Heart right ventricle (tissue), 16 donors: ENCODE data around the gene SHISA7. TPM values are rescaled to one million over a fixed set of nuclear protein-coding genes. Genes with fewer than 3 reads are reported as not detected.
A peak's percentile ranks its signal among the peaks of the same experiment; 100 is the strongest.
"Not testable (repeated sequence)": the region's sequence is repeated elsewhere in the genome, so short reads cannot be mapped to it uniquely, and the experiment has no call there.

Experiments
- ATAC-seq, 8 donors: fragments of 200-7000 bp; cut with Tn5 transposase; one replicate each; pipeline ENCODE4 v1.9.1; 2020; ENCODE audit warnings: mild to moderate bottlenecking in 8 of 8, moderate library complexity in 8 of 8, moderate number of reproducible peaks in 1 of 8
- DNase-seq, 2 donors: peaks; one replicate each; pipeline ENCODE4 v3.0.0-alpha.2; 2020
- H3K27ac ChIP-seq, 10 donors: fragments of 200-600 bp; sonication (generic) in 2 of 10; one replicate each; pipeline versions ENCODE4 v1.5.0 to v1.8.0; 2020 to 2022; ENCODE audit warnings: mild to moderate bottlenecking in 3 of 10
- H3K27me3 ChIP-seq, 7 donors: fragments of 200-600 bp; one replicate each; pipeline ENCODE4 v1.8.0; 2021 to 2022; ENCODE audit warnings: mild to moderate bottlenecking in 2 of 7
- H3K36me3 ChIP-seq, 9 donors: fragments of 200-600 bp; sonication (generic) in 1 of 9; one replicate each; pipeline versions ENCODE4 v1.5.0 to v1.8.0; 2020 to 2022; ENCODE audit warnings: mild to moderate bottlenecking in 2 of 9
- H3K4me1 ChIP-seq, 9 donors: fragments of 200-600 bp; sonication (generic) in 1 of 9; one replicate each; pipeline versions ENCODE4 v1.5.0 to v1.8.0; 2020 to 2022; ENCODE audit warnings: mild to moderate bottlenecking in 4 of 9
- H3K4me3 ChIP-seq, 10 donors: fragments of 200-600 bp; sonication (generic) in 2 of 10; one replicate each; pipeline versions ENCODE4 v1.5.0 to v1.8.0; 2020 to 2022; ENCODE audit warnings: mild to moderate bottlenecking in 7 of 10, moderate library complexity in 2 of 10
- H3K9me3 ChIP-seq, 11 donors: fragments of 200-600 bp in 10 of 11; sonication (generic) in 2 of 11; one replicate each; pipeline versions ENCODE4 v1.5.0 to v1.8.0; 2013 to 2022; ENCODE audit warnings: mild to moderate bottlenecking in 2 of 11, control low read depth in 1 of 11, moderate library complexity in 1 of 11
- CTCF ChIP-seq, 9 donors: fragments of 200-600 bp; sonication (generic) in 2 of 9; IDR thresholded peaks; one replicate each; pipeline versions ENCODE4 v1.5.0 to v1.8.0; 2021 to 2022; ENCODE audit warnings: antibody characterized with exemption in 9 of 9, mild to moderate bottlenecking in 5 of 9, moderate library complexity in 1 of 9
- WGBS, 2 donors: extraction: QIAGEN DNeasy Blood & Tissue Kit; methylation state at CpG; one replicate each; pipeline ENCODE4 v1.1.7; 2013; ENCODE audit warnings: inconsistent platforms in 1 of 2; 5-methylcytosine and 5-hydroxymethylcytosine counted together
- intact Hi-C, 10 donors: fragments of 100-400 bp; cut with DNase I; formaldehyde crosslinking; loops; one replicate each; pipeline versions ENCODE4 v1.11.1 to v1.14.2; 2022
- polyA plus RNA-seq, 2 donors: library from polyadenylated mRNA; stranded (reverse); fragments of 200-250 nt; gene quantifications; one replicate each; pipeline ENCODE4 v1.2.3, GENCODE V29; 2013
- total RNA-seq, 10 donors: library from RNA; stranded (reverse); fragmentation: NEBNext Ultra II Directional in 3 of 10; extraction: Animal tissue kit (Norgen Biotek cat#: 25700) in 3 of 10; gene quantifications; one replicate each; pipeline versions ENCODE4 v1.2.1 to v1.2.4, GENCODE V29; 2021 to 2023
- donor health status: Arrhythmogenic right ventricular cardiomyopathy.
- donor health status: ischemic (EF 13 %, LVEDD 7.1; RV severe dilation, severe dysfunction).
- donor health status: healthy with polysubstance abuse.
- donor health status: DM: no; HTN: yes; CAD: no.
- donor health status: DM: no; HTN: no; CAD: no.
- donor health status: ischemic (EF 25% LVEDD 6.9; RV normal size, moderate dysfunction).
- donor health status: ischemic (EF 25% LVEDD 5.7; RV mildly dilated, moderate dysfunction).
- donor health status: healthy.
- donor health status: DM: yes; HTN: yes; CAD: no.
- donor health status: Ischemic cardiomyopathy.
- donor health status: ischemic (EF 35%, LVEDD 5.7; RV mildly dilated, moderate dysfunction).
- donor health status: nonischemic (EF 11% LVEDD 7.7; RV severe dilation, severe dysfunction).
- donor health status: DM: yes; HTN: yes; CAD: no.
- donor health status: PGD.
- donor health status: ischemic (EF 29% LVEDD 5.4; RV normal size, mild dysfunction).
- donor health status: nonischemic (EF 23%, LVEDD 6.1; RV moderate dilation, normal function).

SHISA7 gene
- total and polyA plus RNA-seq, 12 donors = under 0.01 TPM; not detected in 11

- Histone ChIP-seq H3K27me3 (no peaks in the 10 kb centered on the region), H3K9me3 (peaks cover 0 to 5% (median 0%) of the 10 kb centered on the region in 11 donors), H3K4me1 (peaks cover 4 to 27% (median 17%) of the 10 kb centered on the region in 9 donors), H3K36me3 (peaks cover 0 to 28% (median 9%) of the 10 kb centered on the region in 9 donors), H3K27ac (peak overlapping the region; percentile 48 to 99 (median 96)), H3K4me3 (peak overlapping the region; percentile 30 to 99 (median 92))
- DNase-seq = no peak
- whole genome bisulfite sequencing, 2 donors = 64 to 70% methylated on average over 9 of the region's 9 CpGs
- ATAC-seq = no peak
- intact Hi-C loops = loop anchor here in 1 of 10 donors (1.0 to 5.0 kb wide), 2 partner anchors 23 to 151 kb away; partner anchors contain the start of genes PPP6R1 and RPL28
- TF ChIP-seq CTCF (IDR thresholded peaks at IDR 0.05) = no peak
Observed at GRCh38 chr19:55408533-55408872, 34.6 kb downstream of the SHISA7 start.

GRCh38 chr19:55407800-55408532, 35.1 kb downstream of the SHISA7 start:
- Histone ChIP-seq H3K27me3 (no peaks in the 10 kb centered on the region), H3K36me3 (peaks cover 0 to 34% (median 14%) of the 10 kb centered on the region in 9 donors), H3K4me1 (peaks cover 4 to 27% (median 17%) of the 10 kb centered on the region in 9 donors), H3K4me3 (peak overlapping the region; percentile 77 to 99 (median 92)), H3K9me3 (peaks cover 0 to 5% (median 0%) of the 10 kb centered on the region in 11 donors), H3K27ac (peak overlapping the region; percentile 88 to 99 (median 96))
- ATAC-seq = peak; percentile 96 to 99 (median 98)
- intact Hi-C loops = loop anchor here in 1 of 10 donors (1.0 to 5.0 kb wide), 2 partner anchors 23 to 151 kb away; partner anchors contain the start of genes PPP6R1 and RPL28
- peak; percentile 98 to 99 for DNase-seq
- WGBS, 2 donors = 0 to 1% methylated on average over 72 of the region's 72 CpGs
- no peak for TF ChIP-seq CTCF (IDR thresholded peaks at IDR 0.05)

- Histone ChIP-seq H3K4me1 (peaks cover 4 to 27% (median 17%) of the 10 kb centered on the region in 9 donors), H3K4me3 (peak within 1 kb of the TSS; percentile 77 to 99 (median 92)), H3K27ac (peak within 1 kb of the TSS; percentile 88 to 99 (median 96)), H3K36me3 (peaks cover 0 to 39% (median 19%) of the 10 kb centered on the region in 9 donors)
- intact Hi-C loops = loop anchor here in 1 of 10 donors (5.0 kb wide), 1 partner anchor 150 kb away; the partner anchor contains the start of gene PPP6R1
- not testable (repeated sequence) for ATAC-seq, DNase-seq, H3K9me3 ChIP-seq, H3K27me3 ChIP-seq
- WGBS, 2 donors = 1 to 2% methylated on average over 30 to 36 of the region's 36 CpGs
Observed at GRCh38 chr19:55407550-55407799, 35.6 kb downstream of the SHISA7 start, which contains the start of gene UBE2S. Gene UBE2S, minus strand, starts transcription at chr19:55407788. Its CDS starts 199 bp downstream, at chr19:55407589.

DNA sequence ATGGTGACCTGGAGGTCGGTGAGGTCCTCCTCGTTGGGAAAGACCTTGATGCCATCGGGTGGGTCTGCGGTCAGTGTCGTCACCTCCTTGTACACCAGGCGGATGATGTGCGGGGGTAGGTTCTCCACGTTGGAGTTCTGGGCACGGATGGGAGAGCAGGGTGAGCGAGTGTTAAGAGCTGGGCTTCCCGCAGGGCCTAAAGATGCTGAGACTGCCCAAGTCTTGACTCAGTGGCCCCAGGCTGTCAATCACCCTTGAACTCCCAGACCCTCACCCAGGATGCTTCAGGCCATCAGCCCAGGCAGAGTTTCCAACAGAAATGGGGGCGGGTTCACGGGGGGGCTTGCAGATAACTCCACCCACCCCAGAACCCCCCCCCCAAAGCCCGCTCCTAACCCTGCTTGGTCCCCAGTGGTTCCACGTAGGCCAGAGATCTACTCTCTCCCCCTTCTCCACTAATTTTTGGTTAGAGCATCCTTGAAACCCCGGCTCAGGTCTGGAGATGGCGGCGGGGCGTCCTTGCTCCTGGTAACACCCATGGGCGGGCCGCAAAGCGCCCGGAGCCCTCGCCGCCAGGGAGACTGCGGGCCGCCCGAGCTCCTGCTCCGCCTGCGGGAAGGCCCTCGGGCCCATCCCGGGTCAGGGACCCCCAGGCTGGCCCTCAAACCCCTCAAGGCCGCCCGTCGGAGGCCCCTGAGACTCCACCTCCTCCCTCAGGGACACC, 36.1 kb downstream of the SHISA7 start:
- Histone ChIP-seq H3K4me1 (peaks cover 4 to 27% (median 17%) of the 10 kb centered on the region in 9 donors), H3K4me3 (peak overlapping the region; percentile 77 to 99 (median 92)), H3K27ac (peak overlapping the region; percentile 88 to 99 (median 96)), H3K9me3 (peaks cover 0 to 5% (median 0%) of the 10 kb centered on the region in 11 donors), H3K36me3 (peaks cover 0 to 44% (median 21%) of the 10 kb centered on the region in 9 donors), H3K27me3 (no peaks in the 10 kb centered on the region)
- TF ChIP-seq CTCF (IDR thresholded peaks at IDR 0.05) = no peak
- intact Hi-C loops = loop anchor here in 1 of 10 donors (5.0 kb wide), 1 partner anchor 150 kb away; the partner anchor contains the start of gene PPP6R1
- 10 to 14% methylated on average over 34 to 35 of the region's 35 CpGs for WGBS, 2 donors
- ATAC-seq (peak in 4 of 8 donors; percentile 1 to 7 (median 6)), DNase-seq (no peak)
